H1 (cell line): ENCODE measurements around the gene SMIM20. TPM values are rescaled to one million over a fixed set of nuclear protein-coding genes. Genes with fewer than 3 reads are reported as not detected.

Experiments
- CTCF ChIA-PET: fragments of 300-600 bp; sonication (Branson Sonifier 250); formaldehyde crosslinking; loops from one replicate; lab custom pipeline; 2021; ENCODE audit not compliant: partially characterized antibody; lab: Charles Lee
- POLR2A ChIA-PET: fragments of 300-600 bp; sonication (Branson Sonifier 250); formaldehyde crosslinking; loops from one replicate; lab custom pipeline; 2021; ENCODE audit warnings: inconsistent platforms; ENCODE audit not compliant: partially characterized antibody; lab: Charles Lee
- DNase-seq, 2 experiments: peaks; one replicate each; pipeline versions ENCODE4 v3.0.0 to v3.0.0-alpha.2; 2010 to 2022; ENCODE audit warnings: low spot score in 2 of 2, low read depth in 1 of 2, mixed read lengths in 1 of 2
- FAIRE-seq: peaks from 2 replicates; lab custom pipeline; 2011; peaks lifted over from hg19 to GRCh38; lab: Jason Lieb, UNC
- H2AFZ ChIP-seq: 2 replicates; pipeline ENCODE4 v1.8.1; 2012; ENCODE audit warnings: low read length, inconsistent platforms
- H2AK5ac ChIP-seq: 2 replicates; pipeline ENCODE4 v1.6.1; 2013; ENCODE audit warnings: low read depth, low read length
- H2BK120ac ChIP-seq: replicated peaks from 2 replicates; pipeline ENCODE3; 2013; ENCODE audit warnings: low read depth, low read length, inconsistent platforms
- H2BK12ac ChIP-seq: 2 replicates; pipeline ENCODE4 v1.6.1; 2013; ENCODE audit warnings: low read depth, low read length
- H2BK15ac ChIP-seq: 2 replicates; pipeline ENCODE4 v1.6.1; 2013; ENCODE audit warnings: low read length
- H2BK20ac ChIP-seq: 2 replicates; pipeline ENCODE4 v1.6.1; 2013; ENCODE audit warnings: low read length
- H2BK5ac ChIP-seq: 2 replicates; pipeline ENCODE4 v1.6.1; 2013; ENCODE audit warnings: low read depth, low read length
- H3K14ac ChIP-seq: 2 replicates; pipeline ENCODE4 v1.6.1; 2013; ENCODE audit warnings: inconsistent platforms; ENCODE audit not compliant: insufficient read length
- H3K18ac ChIP-seq: 2 replicates; pipeline ENCODE4 v1.6.1; 2013; ENCODE audit warnings: low read length; ENCODE audit errors: extremely low read depth
- H3K23ac ChIP-seq: 2 replicates; pipeline ENCODE4 v1.6.1; 2013; ENCODE audit warnings: inconsistent platforms; ENCODE audit not compliant: insufficient read length
- H3K23me2 ChIP-seq: 2 replicates; pipeline ENCODE4 v1.6.1; 2013; ENCODE audit warnings: low read depth, low read length
- H3K27ac ChIP-seq: 2 replicates; pipeline ENCODE4 v1.6.1; 2011; ENCODE audit warnings: low read depth, low read length, inconsistent platforms
- H3K27me3 ChIP-seq, 4 experiments: replicated peaks in 1 of 4; 1 replicate in 1 of 4; 2 replicates in 3 of 4; pipeline versions ENCODE4 v1.6.1 to v1.8.1; 2011 to 2013; ENCODE audit warnings: low read length in 3 of 4, mild to moderate bottlenecking in 3 of 4, inconsistent platforms in 2 of 4, mixed read lengths in 2 of 4, moderate library complexity in 1 of 4; ENCODE audit not compliant: control insufficient read depth in 3 of 4, insufficient read depth in 3 of 4; ENCODE audit errors: extremely low read depth in 1 of 4
- H3K36me3 ChIP-seq, 4 experiments: 2 replicates each; pipeline versions ENCODE4 v1.6.1 to v1.8.1; 2011 to 2013; ENCODE audit warnings: mild to moderate bottlenecking in 4 of 4, low read length in 3 of 4, moderate library complexity in 2 of 4, control low read depth in 1 of 4, inconsistent platforms in 1 of 4; ENCODE audit not compliant: insufficient read depth in 4 of 4, control insufficient read depth in 2 of 4
- H3K4ac ChIP-seq: replicated peaks from 2 replicates; pipeline ENCODE3; 2013; ENCODE audit warnings: low read length, low read depth, mixed read lengths, inconsistent platforms; ENCODE audit not compliant: insufficient read length
- H3K4me1 ChIP-seq, 4 experiments: replicated peaks in 1 of 4; 1 replicate in 1 of 4; 2 replicates in 3 of 4; pipeline versions ENCODE4 v1.6.1 to v1.8.1; 2011 to 2013; ENCODE audit warnings: low read length in 3 of 4, inconsistent platforms in 2 of 4, mixed read lengths in 1 of 4; ENCODE audit not compliant: insufficient read depth in 4 of 4, control insufficient read depth in 3 of 4
- H3K4me2 ChIP-seq, 2 experiments: 2 replicates each; pipeline versions ENCODE4 v1.6.1 to v1.8.1; 2011 to 2013; ENCODE audit warnings: low read depth in 2 of 2, low read length in 2 of 2, control low read depth in 1 of 2, inconsistent platforms in 1 of 2, mild to moderate bottlenecking in 1 of 2; ENCODE audit not compliant: insufficient read depth in 1 of 2
- H3K4me3 ChIP-seq, 4 experiments: fragments of 200-600, 300-600 bp in 1 of 4; sonication (generic), shearing (Covaris generic), sonication (Bioruptor Twin) in 1 of 4; 2 replicates each; pipeline versions ENCODE4 v1.5.1 to v1.8.1; 2011 to 2016; ENCODE audit warnings: low read length in 4 of 4, low read depth in 3 of 4, control low read depth in 2 of 4, inconsistent platforms in 2 of 4, mild to moderate bottlenecking in 2 of 4, mixed read lengths in 1 of 4, moderate library complexity in 1 of 4; ENCODE audit not compliant: insufficient read depth in 2 of 4; ENCODE audit errors: extremely low read depth in 1 of 4
- H3K56ac ChIP-seq: replicated peaks from 2 replicates; pipeline ENCODE3; 2013; ENCODE audit warnings: low read depth, mild to moderate bottlenecking, mixed read lengths, low read length, inconsistent platforms; ENCODE audit not compliant: insufficient read length
- H3K79me1 ChIP-seq: 2 replicates; pipeline ENCODE4 v1.6.1; 2013; ENCODE audit warnings: low read depth, low read length, control low read depth
- H3K79me2 ChIP-seq, 2 experiments: 2 replicates each; pipeline versions ENCODE4 v1.6.1 to v1.8.1; 2012 to 2013; ENCODE audit warnings: low read length in 2 of 2, mild to moderate bottlenecking in 2 of 2, inconsistent platforms in 1 of 2; ENCODE audit not compliant: insufficient read depth in 2 of 2, control insufficient read depth in 1 of 2
- H3K9ac ChIP-seq, 4 experiments: replicated peaks in 1 of 4; 1 replicate in 1 of 4; 2 replicates in 3 of 4; pipeline versions ENCODE4 v1.6.1 to v1.8.1; 2011 to 2013; ENCODE audit warnings: low read depth in 3 of 4, low read length in 3 of 4, control low read depth in 2 of 4, mild to moderate bottlenecking in 2 of 4, moderate library complexity in 2 of 4, inconsistent platforms in 1 of 4; ENCODE audit errors: extremely low read depth in 1 of 4
- H3K9me3 ChIP-seq, 2 experiments: 2 replicates each; pipeline versions ENCODE4 v1.6.1 to v1.8.1; 2012 to 2013; ENCODE audit warnings: mild to moderate bottlenecking in 2 of 2, moderate library complexity in 2 of 2, control low read depth in 1 of 2, inconsistent platforms in 1 of 2, low read depth in 1 of 2, low read length in 1 of 2, mixed read lengths in 1 of 2; ENCODE audit not compliant: insufficient read depth in 2 of 2
- H4K20me1 ChIP-seq, 2 experiments: replicated peaks in 1 of 2; 2 replicates each; pipeline versions ENCODE3 to v1.8.1; 2011 to 2013; ENCODE audit warnings: inconsistent platforms in 2 of 2, low read length in 2 of 2, mild to moderate bottlenecking in 1 of 2; ENCODE audit not compliant: insufficient read depth in 2 of 2, control insufficient read depth in 1 of 2
- H4K5ac ChIP-seq: 2 replicates; pipeline ENCODE4 v1.6.1; 2013; ENCODE audit warnings: low read length, low read depth, mixed read lengths, inconsistent platforms; ENCODE audit not compliant: insufficient read length
- H4K8ac ChIP-seq: 2 replicates; pipeline ENCODE4 v1.8.0; 2013; ENCODE audit warnings: mild to moderate bottlenecking, moderate library complexity, low read length, inconsistent platforms; ENCODE audit not compliant: insufficient read depth; ENCODE audit errors: extremely low read depth
- H4K91ac ChIP-seq: replicated peaks from 2 replicates; pipeline ENCODE3; 2013; ENCODE audit warnings: low read length, mixed read lengths, inconsistent platforms; ENCODE audit not compliant: insufficient read length
- ASH2L ChIP-seq: fragments of 200-600, 300-600 bp; sonication (generic); IDR thresholded peaks from one replicate; pipeline ENCODE4 v1.7.1; 2017; ENCODE audit warnings: low read length
- ATF2 ChIP-seq: IDR thresholded peaks from 2 replicates; pipeline ENCODE4 v1.6.1; 2012; ENCODE audit warnings: low read length, inconsistent platforms
- KDM5A ChIP-seq: fragments of 200-600 bp; IDR thresholded peaks from 2 replicates; pipeline ENCODE4 v1.7.1; 2012; ENCODE audit warnings: mild to moderate bottlenecking, low read length, inconsistent platforms, mixed read lengths
- SIX5 ChIP-seq: IDR thresholded peaks from 2 replicates; pipeline ENCODE4 v1.6.1; 2011; ENCODE audit warnings: mild to moderate bottlenecking, low read depth, low read length
- WGBS, 2 experiments: shearing (Covaris generic) in 1 of 2; methylation state at CpG; one replicate each; pipeline versions ENCODE4 v1.1.6 to v1.1.7; 2013 to 2015; ENCODE audit warnings: low lambda C conversion rate in 2 of 2, mixed read lengths in 2 of 2, inconsistent platforms in 1 of 2, low coverage in 1 of 2, missing lambda C conversion rate in 1 of 2; ENCODE audit not compliant: insufficient replicate concordance in 2 of 2, insufficient coverage in 1 of 2, insufficient read length in 1 of 2; ENCODE audit errors: extremely low coverage in 1 of 2, missing lambda C conversion rate in 1 of 2; 5-methylcytosine and 5-hydroxymethylcytosine counted together
- polyA plus RNA-seq, 7 experiments: library from polyadenylated mRNA; depleted of rRNA in 3 of 7; stranded (reverse) in 5 of 7; unstranded in 2 of 7; fragments of >200 nt in 5 of 7; fragments of 200-250 nt in 2 of 7; gene quantifications; 1 replicate in 5 of 7; 2 replicates in 1 of 7; 4 replicates in 1 of 7; pipeline versions ENCODE4 v1.2.1 to v1.2.3, GENCODE V29; 2011 to 2013; ENCODE audit warnings: missing spikeins in 2 of 7, mixed read lengths in 2 of 7
- total RNA-seq: library from RNA; stranded (reverse); fragmentation: NEBNext Ultra II Directional; extraction: Animal tissue kit (Norgen Biotek cat#: 25700); gene quantifications from 2 replicates; pipeline ENCODE4 v1.2.1, GENCODE V29; 2021
- TF ChIP-seq, protein P1 (sequence below): IDR thresholded peaks from 2 replicates; pipeline ENCODE4 v1.6.1; 2012; ENCODE audit warnings: inconsistent platforms

SMIM20 gene
- total and polyA plus RNA-seq, 2 of the 8 experiments (the other 6 are each of a cell fraction or from before 2014, with no cell fraction given), result 21.9 to 36.9 TPM

DNA sequence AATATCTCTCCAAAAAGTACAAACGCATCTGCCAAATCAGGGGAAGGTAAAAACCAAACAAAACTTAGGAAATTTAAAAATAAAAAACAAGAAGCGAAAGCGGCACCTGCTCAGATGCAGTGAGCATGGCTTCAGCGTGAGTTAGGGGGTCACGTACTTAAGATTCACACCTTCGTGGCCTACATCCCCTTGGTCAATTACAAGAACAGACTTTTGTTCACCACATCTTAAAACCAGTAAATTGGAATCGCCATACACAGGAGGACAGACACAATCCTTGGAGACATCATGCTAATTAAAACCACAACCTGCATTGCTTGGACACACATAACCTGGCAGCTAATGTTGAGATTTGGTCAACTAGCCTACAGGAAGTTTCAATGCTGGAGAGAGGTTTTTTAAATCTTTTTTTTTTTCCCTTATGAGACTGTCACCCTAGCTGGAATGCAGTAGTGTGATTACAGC lies 38.7 kb upstream of the SMIM20 start:
- H3K27me3 ChIP-seq, result no peaks in the 10 kb centered on the region; a peak in 1 of 7 replicates
- no peaks in the 10 kb centered on the region for H3K79me2 ChIP-seq
- H3K27ac ChIP-seq, result no peak overlapping the region
- H3K4me3 ChIP-seq, result no peak overlapping the region
- H3K14ac ChIP-seq, result no peak overlapping the region
- no peak overlapping the region for H2AFZ ChIP-seq
- no peak overlapping the region for H4K8ac ChIP-seq
- H3K4ac ChIP-seq, result no peak overlapping the region
- no peaks in the 10 kb centered on the region for H3K36me3 ChIP-seq
- no peak overlapping the region for H4K5ac ChIP-seq
- CTCF ChIA-PET, result interaction anchor here (1.9 kb wide), 1 partner anchor 64 kb away, joined by 4 read pairs; no protein-coding TSS in a partner anchor
- H3K79me1 ChIP-seq, result no peaks in the 10 kb centered on the region
- no peak overlapping the region for H2AK5ac ChIP-seq
- FAIRE-seq (no peak), DNase-seq (no peak)
- peaks cover 0 to 3% (median 0%) of the 10 kb centered on the region in 4 experiments; a peak in 1 of 7 replicates for H3K4me1 ChIP-seq
- H3K23me2 ChIP-seq, result no peaks in the 10 kb centered on the region
- no peaks in the 10 kb centered on the region for H3K9me3 ChIP-seq
- WGBS, 2 experiments, result 88% methylated on average over 7 of the region's 7 CpGs; no CpG with 5 or more reads in 1 of the 2 experiments
- no peak overlapping the region for H3K18ac ChIP-seq
- TF ChIP-seq ASH2L, result no peak
- TF ChIP-seq, protein P1, sequence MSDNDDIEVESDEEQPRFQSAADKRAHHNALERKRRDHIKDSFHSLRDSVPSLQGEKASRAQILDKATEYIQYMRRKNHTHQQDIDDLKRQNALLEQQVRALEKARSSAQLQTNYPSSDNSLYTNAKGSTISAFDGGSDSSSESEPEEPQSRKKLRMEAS, result no peak
- no peak for TF ChIP-seq ATF2
- TF ChIP-seq KDM5A, result no peak
- TF ChIP-seq SIX5, result no peak
- H4K20me1 ChIP-seq, result no peaks in the 10 kb centered on the region
- no peak overlapping the region for H2BK12ac ChIP-seq
- H3K4me2 ChIP-seq, result no peak overlapping the region
- H2BK15ac ChIP-seq, result no peak overlapping the region
- no peak overlapping the region for H2BK120ac ChIP-seq
- POLR2A ChIA-PET, result no interaction called here
- H3K9ac ChIP-seq, result no peak overlapping the region
- no peak overlapping the region for H2BK5ac ChIP-seq
- no peak overlapping the region for H3K23ac ChIP-seq
- H4K91ac ChIP-seq, result no peak overlapping the region
- no peak overlapping the region for H2BK20ac ChIP-seq
- no peak overlapping the region for H3K56ac ChIP-seq
